Vagina (tissue), 2 donors: ENCODE data around the gene PRKAR2B.

Source experiments
- CTCF ChIP-seq, 3 experiments: fragments of 450-650 bp in 2 of 3; fragments of 200-600 bp in 1 of 3; sonication (generic) in 1 of 3; IDR thresholded peaks; one replicate each; pipeline ENCODE4 v1.5.1; 2017 to 2019; ENCODE audit warnings: antibody characterized with exemption in 3 of 3, mild to moderate bottlenecking in 2 of 3, moderate library complexity in 2 of 3
- POLR2A ChIP-seq, 2 donors: fragments of 450-650 bp; IDR thresholded peaks; one replicate each; pipeline ENCODE4 v1.6.1; 2017; ENCODE audit warnings: antibody characterized with exemption in 2 of 2, mild to moderate bottlenecking in 2 of 2, moderate library complexity in 2 of 2

GRCh38 chr7:107016312-107016711 is 28.2 kb upstream of the PRKAR2B start:
- TF ChIP-seq POLR2A (IDR thresholded peaks at IDR 0.05) (no peak), CTCF (IDR thresholded peaks at IDR 0.05) (no peak)
